Measurements from ENCODE around the gene E4F1. TPM values are rescaled to one million over a fixed set of nuclear protein-coding genes. Genes with fewer than 3 reads are reported as not detected.

Gene E4F1
- total RNA-seq, 1 donor from 2014 or later = 18.7 TPM

- H3K27me3 Mint-ChIP-seq (ENCODE audit: low read depth) = no peaks in the 10 kb centered on the region
- peaks cover 11% of the 10 kb centered on the region for H3K4me1 Mint-ChIP-seq (ENCODE audit: low read depth)
- H3K9me3 Mint-ChIP-seq (ENCODE audit: low read depth) = no peaks in the 10 kb centered on the region
- peaks cover 5% of the 10 kb centered on the region for H3K36me3 Mint-ChIP-seq (ENCODE audit: low read depth)
- no peak for DNase-seq (ENCODE audit: low spot score)
- no peak for TF ChIP-seq CTCF (IDR thresholded peaks at IDR 0.05)
- H3K27ac Mint-ChIP-seq (ENCODE audit: unreplicated experiment) = no peak overlapping the region
- H3K4me3 Mint-ChIP-seq (ENCODE audit: unreplicated experiment) = no peak overlapping the region
These were observed 50.5 kb downstream of the E4F1 start for GRCh38 chr16:2273931-2274330.

GRCh38 chr16:2275476-2276367 is 52.3 kb downstream of the E4F1 start:
- Mint-ChIP-seq H3K9me3 (ENCODE audit: low read depth) (no peaks in the 10 kb centered on the region), H3K27ac (ENCODE audit: unreplicated experiment) (no peak overlapping the region), H3K4me3 (ENCODE audit: unreplicated experiment) (no peak overlapping the region), H3K4me1 (ENCODE audit: low read depth) (peaks cover 2% of the 10 kb centered on the region), H3K27me3 (ENCODE audit: low read depth) (no peaks in the 10 kb centered on the region), H3K36me3 (ENCODE audit: low read depth) (peaks cover 9% of the 10 kb centered on the region)
- DNase-seq (ENCODE audit: low spot score) = peak; percentile 72
- TF ChIP-seq CTCF (IDR thresholded peaks at IDR 0.05) = no peak

- peak; percentile 81 for DNase-seq (ENCODE audit: low spot score)
These were observed 53.2 kb downstream of the E4F1 start for GRCh38 chr16:2276368-2277195.

GRCh38 chr16:2277466-2278271 is 54.3 kb downstream of the E4F1 start:
- H3K4me1 Mint-ChIP-seq (ENCODE audit: low read depth) = peaks cover 2% of the 10 kb centered on the region
- no peak overlapping the region for H3K4me3 Mint-ChIP-seq (ENCODE audit: unreplicated experiment)
- peaks cover 11% of the 10 kb centered on the region for H3K36me3 Mint-ChIP-seq (ENCODE audit: low read depth)
- no peaks in the 10 kb centered on the region for H3K9me3 Mint-ChIP-seq (ENCODE audit: low read depth)
- H3K27ac Mint-ChIP-seq (ENCODE audit: unreplicated experiment) = no peak overlapping the region
- TF ChIP-seq CTCF (IDR thresholded peaks at IDR 0.05) = no peak
- no peaks in the 10 kb centered on the region for H3K27me3 Mint-ChIP-seq (ENCODE audit: low read depth)
- DNase-seq (ENCODE audit: low spot score) = peak; percentile 85

More at GRCh38 chr16:2276368-2277195, 53.2 kb downstream of the E4F1 start:
- Mint-ChIP-seq H3K9me3 (ENCODE audit: low read depth) (no peaks in the 10 kb centered on the region), H3K4me1 (ENCODE audit: low read depth) (peaks cover 2% of the 10 kb centered on the region), H3K27ac (ENCODE audit: unreplicated experiment) (no peak overlapping the region), H3K4me3 (ENCODE audit: unreplicated experiment) (no peak overlapping the region), H3K36me3 (ENCODE audit: low read depth) (peaks cover 11% of the 10 kb centered on the region), H3K27me3 (ENCODE audit: low read depth) (no peaks in the 10 kb centered on the region)
- TF ChIP-seq CTCF (IDR thresholded peaks at IDR 0.05) = no peak

- Mint-ChIP-seq H3K4me1 (ENCODE audit: low read depth) (peaks cover 2% of the 10 kb centered on the region), H3K27ac (ENCODE audit: unreplicated experiment) (no peak overlapping the region), H3K36me3 (ENCODE audit: low read depth) (peaks cover 9% of the 10 kb centered on the region), H3K4me3 (ENCODE audit: unreplicated experiment) (no peak overlapping the region), H3K9me3 (ENCODE audit: low read depth) (no peaks in the 10 kb centered on the region), H3K27me3 (ENCODE audit: low read depth) (no peaks in the 10 kb centered on the region)
- peak; percentile 81 for DNase-seq (ENCODE audit: low spot score)
- peak; percentile 29 for TF ChIP-seq CTCF (IDR thresholded peaks at IDR 0.05)
These were observed 54.8 kb downstream of the E4F1 start for GRCh38 chr16:2278272-2278608.

All from chondrocyte (in vitro differentiated cells).